Thyroid gland (tissue), 4 donors: ENCODE data around the gene RPP38.

ENCODE experiments used
- CTCF ChIP-seq, 6 experiments: fragments of 200-600 bp in 3 of 6; fragments of 450-650 bp in 3 of 6; sonication (generic) in 3 of 6; IDR thresholded peaks; one replicate each; pipeline ENCODE4 v1.5.1; 2016 to 2019; ENCODE audit warnings: antibody characterized with exemption in 6 of 6, mild to moderate bottlenecking in 2 of 6, inconsistent platforms in 1 of 6, moderate library complexity in 1 of 6
- POLR2A ChIP-seq, 2 donors: fragments of 450-650 bp; IDR thresholded peaks; one replicate each; pipeline ENCODE4 v1.6.1; 2017; ENCODE audit warnings: antibody characterized with exemption in 2 of 2, mild to moderate bottlenecking in 2 of 2, moderate library complexity in 1 of 2

- no peak for TF ChIP-seq CTCF (IDR thresholded peaks at IDR 0.05)
- TF ChIP-seq POLR2A (IDR thresholded peaks at IDR 0.05), result no peak
These were observed 519 bp upstream of the RPP38 start for GRCh38 chr10:15096661-15097010.
